ENCODE data around the gene ALKBH8.

The ALKBH8 gene

GRCh38 chr11:107505647-107506225 is 59.8 kb downstream of the ALKBH8 start:
- no peaks in the 10 kb centered on the region for H3K4me1 ChIP-seq (ENCODE audit: control insufficient read depth, insufficient read depth, low read length)
- H3K27ac ChIP-seq (ENCODE audit: extremely low read depth, low read depth, low read length): no peak overlapping the region
- TF ChIP-seq ZNF571 (tag by site-specific recombination; IDR thresholded peaks at IDR 0.05) (no peak), ZSCAN4 (tag by site-specific recombination; IDR thresholded peaks at IDR 0.05) (no peak), ZNF645 (tag by site-specific recombination; IDR thresholded peaks at IDR 0.05) (no peak), ZNF639 (tag by site-specific recombination; IDR thresholded peaks at IDR 0.05) (no peak)
- ChIA-PET POLR2A (no interaction called here), CTCF (no interaction called here)
- H3K9me3 ChIP-seq (ENCODE audit: control insufficient read depth, insufficient read depth, low read depth, low read length): no peaks in the 10 kb centered on the region
- H3K4me3 ChIP-seq (ENCODE audit: low read depth, low read length): no peak overlapping the region
- peaks cover 0 to 27% of the 10 kb centered on the region in 2 experiments; a peak in 1 of 3 replicates for H3K36me3 ChIP-seq (ENCODE audit: control insufficient read depth in 2 of 2, insufficient read depth in 1 of 2, low read length in 2 of 2)

GRCh38 chr11:107504981-107505380 is 60.6 kb downstream of the ALKBH8 start:
- H3K9me3 ChIP-seq (ENCODE audit: control insufficient read depth, insufficient read depth, low read depth, low read length): no peaks in the 10 kb centered on the region
- H3K4me3 ChIP-seq (ENCODE audit: low read depth, low read length): no peak overlapping the region
- no peak overlapping the region for H3K27ac ChIP-seq (ENCODE audit: extremely low read depth, low read depth, low read length)
- POLR2A ChIA-PET: no interaction called here
- TF ChIP-seq OVOL3 (tag by site-specific recombination; IDR thresholded peaks at IDR 0.05) (no peak), ZNF26 (tag by site-specific recombination; IDR thresholded peaks at IDR 0.05) (no peak), INSM2 (tag by site-specific recombination; IDR thresholded peaks at IDR 0.05) (no peak), ZNF341 (tag by site-specific recombination; IDR thresholded peaks at IDR 0.05; ENCODE audit: low read depth) (no peak), BCL6B (tag by site-specific recombination; IDR thresholded peaks at IDR 0.05) (no peak), KLF10 (tag by site-specific recombination; IDR thresholded peaks at IDR 0.05) (no peak), ZNF521 (tag by site-specific recombination; IDR thresholded peaks at IDR 0.05) (no peak), ZNF670 (tag by site-specific recombination; IDR thresholded peaks at IDR 0.05; ENCODE audit: low read depth) (no peak)
- H3K36me3 ChIP-seq (ENCODE audit: control insufficient read depth in 2 of 2, insufficient read depth in 1 of 2, low read length in 2 of 2): peaks cover 0 to 27% of the 10 kb centered on the region in 2 experiments; a peak in 1 of 3 replicates
- H3K4me1 ChIP-seq (ENCODE audit: control insufficient read depth, insufficient read depth, low read length): no peaks in the 10 kb centered on the region
- CTCF ChIA-PET: no interaction called here

GRCh38 chr11:107501713-107502112 is 63.8 kb downstream of the ALKBH8 start:
- Histone ChIP-seq H3K36me3 (ENCODE audit: control insufficient read depth in 2 of 2, insufficient read depth in 1 of 2, low read length in 2 of 2) (peaks cover 0 to 27% of the 10 kb centered on the region in 2 experiments; a peak in 1 of 3 replicates), H3K4me3 (ENCODE audit: low read depth, low read length) (no peak overlapping the region), H3K9me3 (ENCODE audit: control insufficient read depth, insufficient read depth, low read depth, low read length) (no peaks in the 10 kb centered on the region), H3K4me1 (ENCODE audit: control insufficient read depth, insufficient read depth, low read length) (no peaks in the 10 kb centered on the region), H3K27ac (ENCODE audit: extremely low read depth, low read depth, low read length) (no peak overlapping the region)
- no peak for TF ChIP-seq ZBTB44 (tag by site-specific recombination; IDR thresholded peaks at IDR 0.05)
- TF ChIP-seq ZNF280D (tag by site-specific recombination; IDR thresholded peaks at IDR 0.05): no peak
- no peak for TF ChIP-seq OSR2 (tag by site-specific recombination; IDR thresholded peaks at IDR 0.05)
- TF ChIP-seq KLF7 (tag by site-specific recombination; IDR thresholded peaks at IDR 0.05; ENCODE audit: borderline replicate concordance): no peak
- TF ChIP-seq MEIS1 (CRISPR knock-in tag; IDR thresholded peaks at IDR 0.05; ENCODE audit: borderline replicate concordance): no peak
- no peak for TF ChIP-seq ZNF707 (tag by site-specific recombination; IDR thresholded peaks at IDR 0.05)
- ChIA-PET CTCF (no interaction called here), POLR2A (no interaction called here)

Measured in HEK293 (cell line).